Natural killer cell (primary cell): ENCODE results near the gene SLC24A3. TPM values are rescaled to one million over a fixed set of nuclear protein-coding genes. Genes with fewer than 3 reads are reported as not detected.

ENCODE experiments used
- ATAC-seq, 3 donors: fragments of 150-1000 bp in 2 of 3; fragments of 200-7000 bp in 1 of 3; cut with Tn5 transposase; 1 replicate in 1 of 3; 2 replicates in 2 of 3; pipeline ENCODE4 v1.10.0; 2021; ENCODE audit warnings: mild to moderate bottlenecking in 2 of 3, moderate library complexity in 2 of 3
- DNase-seq, 2 donors: peaks; one replicate each; pipeline versions ENCODE4 v3.0.0 to v3.0.0-alpha.2; 2013 to 2021; ENCODE audit warnings: mixed read lengths in 1 of 2
- H3K27ac ChIP-seq: one replicate; pipeline ENCODE4 v1.5.1; 2013; ENCODE audit warnings: mild to moderate bottlenecking, low read length
- H3K27me3 ChIP-seq: one replicate; pipeline ENCODE4 v1.6.1; 2013; ENCODE audit warnings: low read length; ENCODE audit not compliant: control insufficient read depth, insufficient read depth
- H3K36me3 ChIP-seq: one replicate; pipeline ENCODE4 v1.6.1; 2013; ENCODE audit warnings: low read length; ENCODE audit not compliant: control insufficient read depth, insufficient read depth
- H3K4me1 ChIP-seq: one replicate; pipeline ENCODE4 v1.6.1; 2013; ENCODE audit warnings: low read length; ENCODE audit not compliant: control insufficient read depth, insufficient read depth
- H3K4me3 ChIP-seq: one replicate; pipeline ENCODE4 v1.5.1; 2013; ENCODE audit warnings: low read length
- H3K9me3 ChIP-seq: one replicate; pipeline ENCODE4 v1.6.1; 2013; ENCODE audit warnings: low read length; ENCODE audit not compliant: control insufficient read depth, insufficient read depth
- H3K27ac Mint-ChIP-seq, 2 donors: one replicate each; pipeline ENCODE4 v1.8.0; 2022; ENCODE audit warnings: mild to moderate bottlenecking in 2 of 2, mixed read lengths in 2 of 2, moderate library complexity in 1 of 2
- H3K27me3 Mint-ChIP-seq, 2 donors: one replicate each; pipeline ENCODE4 v1.8.0; 2022; ENCODE audit warnings: low read depth in 2 of 2, mixed read lengths in 2 of 2
- H3K36me3 Mint-ChIP-seq: one replicate; pipeline ENCODE4 v1.8.0; 2022; ENCODE audit warnings: mixed read lengths
- H3K4me1 Mint-ChIP-seq, 2 donors: one replicate each; pipeline ENCODE4 v1.8.0; 2022; ENCODE audit warnings: mixed read lengths in 2 of 2
- H3K4me3 Mint-ChIP-seq: one replicate; pipeline ENCODE4 v1.8.0; 2022; ENCODE audit warnings: mild to moderate bottlenecking, moderate library complexity, mixed read lengths
- H3K9me3 Mint-ChIP-seq, 2 donors: one replicate each; pipeline ENCODE4 v1.8.0; 2022; ENCODE audit warnings: mixed read lengths in 2 of 2
- CTCF ChIP-seq: fragments of 200-600 bp; IDR thresholded peaks from one replicate; pipeline ENCODE4 v1.8.0; 2022; ENCODE audit warnings: antibody characterized with exemption
- WGBS: methylation state at CpG from one replicate; pipeline ENCODE4 v1.1.7; 2013; ENCODE audit warnings: missing lambda C conversion rate; ENCODE audit not compliant: insufficient coverage; 5-methylcytosine and 5-hydroxymethylcytosine counted together
- intact Hi-C: fragments of 100-400 bp; cut with micrococcal nuclease; formaldehyde crosslinking; loops from one replicate; pipeline ENCODE4 v1.14.2; 2022
- total RNA-seq, 4 donors: library from RNA; stranded (reverse); fragments of 120-200 nt in 1 of 4; gene quantifications; one replicate each; pipeline versions ENCODE4 v1.2.3 to v1.2.4, GENCODE V29; 2013 to 2022

The SLC24A3 gene
- total RNA-seq, 3 donors from 2014 or later (not counting 1 experiment from before 2014, with no cell fraction given): 0.09 to 5.5 (median 0.99) TPM

DNA sequence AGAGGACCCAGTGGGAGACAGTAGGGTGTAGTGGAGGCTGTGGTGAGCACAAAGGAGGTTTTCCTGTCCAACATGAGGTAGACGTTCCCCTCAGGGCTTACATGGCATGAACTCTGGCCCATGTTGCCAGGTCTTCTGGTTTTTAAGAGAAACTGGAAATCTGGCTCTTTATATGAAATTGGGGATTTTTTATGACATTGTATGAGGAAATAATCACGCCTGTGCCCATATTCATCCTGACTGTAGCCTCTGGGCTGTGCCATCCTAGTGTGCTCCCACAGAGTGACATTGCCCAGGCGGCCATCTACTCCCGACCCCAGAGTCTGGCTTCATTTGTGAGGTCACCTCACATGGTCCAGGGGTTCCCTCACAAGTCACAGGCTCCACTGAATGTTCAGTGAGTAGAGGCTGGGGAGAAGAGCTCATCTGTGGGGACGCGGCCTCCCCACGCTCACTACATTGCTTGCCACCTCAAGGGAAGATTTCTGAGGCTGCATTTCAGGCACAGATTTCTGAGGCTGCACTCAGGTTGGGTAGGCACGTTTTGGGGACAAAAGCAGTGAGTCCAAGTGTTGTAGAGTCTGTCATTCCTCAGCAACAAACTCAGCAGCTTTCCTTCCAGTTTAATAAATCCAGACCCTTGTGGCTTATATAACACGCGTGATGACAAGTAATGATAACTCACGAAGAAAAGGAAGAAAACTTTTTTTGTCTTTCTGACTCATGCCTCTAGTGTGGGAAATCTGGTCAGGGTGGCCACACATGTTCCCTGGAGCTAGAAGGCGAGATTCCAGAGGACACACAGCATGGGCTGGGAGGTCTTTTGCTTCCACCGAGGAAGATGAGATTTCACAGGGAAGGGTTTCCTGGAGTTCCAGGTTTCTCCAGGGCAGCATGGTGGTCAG, 41.7 kb downstream of the SLC24A3 start:
- Histone ChIP-seq H3K27ac (no peak overlapping the region), H3K36me3 (no peaks in the 10 kb centered on the region), H3K9me3 (no peaks in the 10 kb centered on the region), H3K4me3 (no peak overlapping the region), H3K4me1 (no peaks in the 10 kb centered on the region), H3K27me3 (no peaks in the 10 kb centered on the region)
- no peak for ATAC-seq
- Mint-ChIP-seq H3K36me3 (no peaks in the 10 kb centered on the region), H3K9me3 (no peaks in the 10 kb centered on the region), H3K4me3 (no peak overlapping the region), H3K27me3 (peaks cover 0 to 2% of the 10 kb centered on the region in 2 donors), H3K4me1 (no peaks in the 10 kb centered on the region), H3K27ac (no peak overlapping the region)
- intact Hi-C loops: no loop called here
- DNase-seq: no peak
- no peak for TF ChIP-seq CTCF
- WGBS: 77% methylated on average over 13 of the region's 13 CpGs

- H3K4me3 Mint-ChIP-seq: no peak overlapping the region
- Histone ChIP-seq H3K27ac (no peak overlapping the region), H3K9me3 (no peaks in the 10 kb centered on the region), H3K36me3 (no peaks in the 10 kb centered on the region), H3K27me3 (no peaks in the 10 kb centered on the region), H3K4me1 (no peaks in the 10 kb centered on the region), H3K4me3 (no peak overlapping the region)
- H3K9me3 Mint-ChIP-seq: no peaks in the 10 kb centered on the region
- WGBS: 93% methylated on average over 3 of the region's 4 CpGs
- intact Hi-C loops: no loop called here
- no peak overlapping the region for H3K27ac Mint-ChIP-seq
- DNase-seq: no peak
- H3K36me3 Mint-ChIP-seq: no peaks in the 10 kb centered on the region
- no peak for TF ChIP-seq CTCF
- no peak for ATAC-seq
- H3K27me3 Mint-ChIP-seq: peaks cover 0 to 2% of the 10 kb centered on the region in 2 donors
- peaks cover 0 to under 1% of the 10 kb centered on the region in 2 donors for H3K4me1 Mint-ChIP-seq
These were observed 42.5 kb downstream of the SLC24A3 start for GRCh38 chr20:19254956-19255355.

- no peaks in the 10 kb centered on the region for H3K36me3 Mint-ChIP-seq
- ATAC-seq (no peak), DNase-seq (no peak)
- WGBS: 75% methylated on average over 1 of the region's 2 CpGs
- no peak overlapping the region for H3K4me3 Mint-ChIP-seq
- H3K27ac Mint-ChIP-seq: no peak overlapping the region
- H3K4me1 Mint-ChIP-seq: peaks cover 0 to 6% of the 10 kb centered on the region in 2 donors
- Histone ChIP-seq H3K4me3 (no peak overlapping the region), H3K27ac (no peak overlapping the region), H3K27me3 (no peaks in the 10 kb centered on the region), H3K36me3 (no peaks in the 10 kb centered on the region), H3K4me1 (no peaks in the 10 kb centered on the region), H3K9me3 (no peaks in the 10 kb centered on the region)
- intact Hi-C loops: no loop called here
- H3K9me3 Mint-ChIP-seq: no peaks in the 10 kb centered on the region
- peaks cover 0 to 2% of the 10 kb centered on the region in 2 donors for H3K27me3 Mint-ChIP-seq
- no peak for TF ChIP-seq CTCF
These were observed 43.6 kb downstream of the SLC24A3 start for GRCh38 chr20:19256085-19256484.
